IMR-90 (cell line): ENCODE measurements around the gene MYO10.

Experiments
- BHLHE40 ChIP-seq: fragments of 150-350 bp; IDR thresholded peaks from 2 replicates; pipeline ENCODE4 v1.6.1; 2016; ENCODE audit warnings: mild to moderate bottlenecking, low read depth, low read length
- CEBPB ChIP-seq: IDR thresholded peaks from 2 replicates; pipeline ENCODE4 v1.6.1; 2012; ENCODE audit warnings: low read depth, low read length, improper control_type of control experiment
- CHD1 ChIP-seq: IDR thresholded peaks from 2 replicates; pipeline ENCODE4 v1.6.1; 2012; ENCODE audit warnings: low read depth, low read length, improper control_type of control experiment
- FOS ChIP-seq: fragments of 150-350 bp; IDR thresholded peaks from 2 replicates; pipeline ENCODE4 v1.6.1; 2016; ENCODE audit warnings: low read depth, low read length
- NFE2L2 ChIP-seq: fragments of 150-350 bp; IDR thresholded peaks from 2 replicates; pipeline ENCODE4 v1.6.1; 2016; ENCODE audit warnings: low read depth, mild to moderate bottlenecking, low read length
- POLR2A ChIP-seq: IDR thresholded peaks from 2 replicates; pipeline ENCODE4 v1.6.1; 2012; ENCODE audit warnings: mild to moderate bottlenecking, low read depth, low read length
- RAD21 ChIP-seq: IDR thresholded peaks from 2 replicates; pipeline ENCODE4 v1.6.1; 2012; ENCODE audit warnings: low read length, improper control_type of control experiment
- TF ChIP-seq, protein P1 (sequence below): conservative IDR thresholded peaks from 2 replicates; pipeline ENCODE4 v1.5.1; 2012; ENCODE audit warnings: mild to moderate bottlenecking, low read depth, low read length, improper control_type of control experiment

GRCh38 chr5:16772556-16772955 lies 163.5 kb downstream of the MYO10 start:
- TF ChIP-seq, protein P1, sequence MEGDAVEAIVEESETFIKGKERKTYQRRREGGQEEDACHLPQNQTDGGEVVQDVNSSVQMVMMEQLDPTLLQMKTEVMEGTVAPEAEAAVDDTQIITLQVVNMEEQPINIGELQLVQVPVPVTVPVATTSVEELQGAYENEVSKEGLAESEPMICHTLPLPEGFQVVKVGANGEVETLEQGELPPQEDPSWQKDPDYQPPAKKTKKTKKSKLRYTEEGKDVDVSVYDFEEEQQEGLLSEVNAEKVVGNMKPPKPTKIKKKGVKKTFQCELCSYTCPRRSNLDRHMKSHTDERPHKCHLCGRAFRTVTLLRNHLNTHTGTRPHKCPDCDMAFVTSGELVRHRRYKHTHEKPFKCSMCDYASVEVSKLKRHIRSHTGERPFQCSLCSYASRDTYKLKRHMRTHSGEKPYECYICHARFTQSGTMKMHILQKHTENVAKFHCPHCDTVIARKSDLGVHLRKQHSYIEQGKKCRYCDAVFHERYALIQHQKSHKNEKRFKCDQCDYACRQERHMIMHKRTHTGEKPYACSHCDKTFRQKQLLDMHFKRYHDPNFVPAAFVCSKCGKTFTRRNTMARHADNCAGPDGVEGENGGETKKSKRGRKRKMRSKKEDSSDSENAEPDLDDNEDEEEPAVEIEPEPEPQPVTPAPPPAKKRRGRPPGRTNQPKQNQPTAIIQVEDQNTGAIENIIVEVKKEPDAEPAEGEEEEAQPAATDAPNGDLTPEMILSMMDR: no peak
- no peak for TF ChIP-seq CHD1
- no peak for TF ChIP-seq CEBPB
- no peak for TF ChIP-seq POLR2A
- TF ChIP-seq FOS: no peak
- no peak for TF ChIP-seq BHLHE40
- no peak for TF ChIP-seq RAD21
- TF ChIP-seq NFE2L2: no peak
